H9 (cell line): Measurements from ENCODE around the gene GPR21. TPM values are rescaled to one million over a fixed set of nuclear protein-coding genes. Genes with fewer than 3 reads are reported as not detected.

Experiments used
- DNase-seq: peaks from one replicate; pipeline ENCODE4 v3.0.0-alpha.2; 2017
- H2AFZ ChIP-seq: one replicate; pipeline ENCODE4 v1.6.1; 2013; ENCODE audit warnings: mild to moderate bottlenecking, low read length, control low read depth, moderate library complexity
- H2AK5ac ChIP-seq: 2 replicates; pipeline ENCODE4 v1.6.1; 2013; ENCODE audit warnings: low read length, control low read depth, mixed read lengths; ENCODE audit not compliant: insufficient read length
- H2BK120ac ChIP-seq: one replicate; pipeline ENCODE4 v1.6.1; 2013; ENCODE audit warnings: low read depth, mild to moderate bottlenecking, low read length, control low read depth, inconsistent platforms; ENCODE audit not compliant: poor library complexity, severe bottlenecking
- H2BK12ac ChIP-seq: 2 replicates; pipeline ENCODE4 v1.6.1; 2013; ENCODE audit warnings: low read length, control low read depth, mixed read lengths, low read depth; ENCODE audit not compliant: insufficient read length
- H2BK15ac ChIP-seq: 2 replicates; pipeline ENCODE4 v1.6.1; 2013; ENCODE audit warnings: low read depth, low read length, control low read depth
- H2BK20ac ChIP-seq: one replicate; pipeline ENCODE4 v1.6.1; 2013; ENCODE audit warnings: low read depth, mild to moderate bottlenecking, low read length, control low read depth, inconsistent platforms; ENCODE audit not compliant: poor library complexity, severe bottlenecking
- H2BK5ac ChIP-seq: 2 replicates; pipeline ENCODE4 v1.6.1; 2013; ENCODE audit warnings: low read length, control low read depth, mixed read lengths; ENCODE audit not compliant: insufficient read length
- H3K14ac ChIP-seq: 2 replicates; pipeline ENCODE4 v1.6.1; 2013; ENCODE audit warnings: low read length, control low read depth; ENCODE audit not compliant: insufficient read depth
- H3K18ac ChIP-seq: 2 replicates; pipeline ENCODE4 v1.6.1; 2013; ENCODE audit warnings: low read depth, mild to moderate bottlenecking, mixed read lengths, low read length, control low read depth; ENCODE audit not compliant: insufficient read length
- H3K23ac ChIP-seq: 2 replicates; pipeline ENCODE4 v1.6.1; 2013; ENCODE audit warnings: low read length, control low read depth, mixed read lengths, low read depth; ENCODE audit not compliant: insufficient read length
- H3K23me2 ChIP-seq: 2 replicates; pipeline ENCODE4 v1.6.1; 2013; ENCODE audit warnings: low read depth, mild to moderate bottlenecking, mixed read lengths, low read length, control low read depth; ENCODE audit not compliant: insufficient read length, poor library complexity, severe bottlenecking
- H3K27ac ChIP-seq: 2 replicates; pipeline ENCODE4 v1.5.1; 2013; ENCODE audit warnings: low read length, control low read depth, mixed read lengths, low read depth; ENCODE audit not compliant: insufficient read length
- H3K27me3 ChIP-seq: 2 replicates; pipeline ENCODE4 v1.6.1; 2013; ENCODE audit warnings: low read length, control low read depth, inconsistent platforms; ENCODE audit not compliant: insufficient read depth
- H3K4ac ChIP-seq: 2 replicates; pipeline ENCODE4 v1.6.1; 2013; ENCODE audit warnings: low read depth, mild to moderate bottlenecking, control low read depth, inconsistent platforms, low read length, moderate library complexity
- H3K4me1 ChIP-seq: 2 replicates; pipeline ENCODE4 v1.6.1; 2013; ENCODE audit warnings: low read length, control low read depth, inconsistent platforms; ENCODE audit not compliant: insufficient read depth
- H3K4me2 ChIP-seq: 2 replicates; pipeline ENCODE4 v1.6.1; 2013; ENCODE audit warnings: low read length, control low read depth, mixed read lengths; ENCODE audit not compliant: insufficient read length, insufficient read depth
- H3K56ac ChIP-seq: 2 replicates; pipeline ENCODE4 v1.6.1; 2013; ENCODE audit warnings: low read depth, mild to moderate bottlenecking, mixed read lengths, low read length, control low read depth; ENCODE audit not compliant: insufficient read length
- H3K79me1 ChIP-seq: 2 replicates; pipeline ENCODE4 v1.6.1; 2013; ENCODE audit warnings: low read depth, mild to moderate bottlenecking, moderate library complexity, low read length, control low read depth, inconsistent platforms; ENCODE audit not compliant: insufficient read depth, poor library complexity, severe bottlenecking
- H3K79me2 ChIP-seq: 2 replicates; pipeline ENCODE4 v1.6.1; 2013; ENCODE audit warnings: low read length, control low read depth, inconsistent platforms; ENCODE audit not compliant: insufficient read depth
- H3K9ac ChIP-seq: 2 replicates; pipeline ENCODE4 v1.6.1; 2013; ENCODE audit warnings: low read length, control low read depth, mixed read lengths; ENCODE audit not compliant: insufficient read length; ENCODE audit errors: extremely low read depth
- H3K9me3 ChIP-seq: one replicate; pipeline ENCODE4 v1.6.1; 2013; ENCODE audit warnings: low read depth, low read length, inconsistent platforms; ENCODE audit not compliant: control insufficient read depth
- H3T11ph ChIP-seq: one replicate; pipeline ENCODE4 v1.6.1; 2013; ENCODE audit warnings: mild to moderate bottlenecking, low read length, control low read depth, inconsistent platforms
- H4K20me1 ChIP-seq: one replicate; pipeline ENCODE4 v1.6.1; 2013; ENCODE audit not compliant: control insufficient read depth, insufficient read length, insufficient read depth
- H4K5ac ChIP-seq: 2 replicates; pipeline ENCODE4 v1.6.1; 2013; ENCODE audit warnings: low read depth, mild to moderate bottlenecking, mixed read lengths, low read length, control low read depth; ENCODE audit not compliant: insufficient read length
- H4K8ac ChIP-seq: replicated peaks from 2 replicates; pipeline ENCODE4 v1.6.1; 2013; ENCODE audit warnings: low read length, control low read depth, mixed read lengths, low read depth; ENCODE audit not compliant: insufficient read length
- H4K91ac ChIP-seq: 2 replicates; pipeline ENCODE4 v1.6.1; 2013; ENCODE audit warnings: low read depth, mild to moderate bottlenecking, moderate library complexity, mixed read lengths, low read length, control low read depth; ENCODE audit not compliant: insufficient read length
- H3K27ac Mint-ChIP-seq, 3 experiments: 2 replicates in 2 of 3; 3 replicates in 1 of 3; pipeline ENCODE4 v1.8.0; 2020 to 2021; ENCODE audit warnings: mixed read lengths in 3 of 3, mild to moderate bottlenecking in 1 of 3, moderate library complexity in 1 of 3
- H3K27me3 Mint-ChIP-seq: 2 replicates; pipeline ENCODE4 v1.8.0; 2021; ENCODE audit warnings: low read depth, mild to moderate bottlenecking, moderate library complexity, mixed read lengths
- H3K36me3 Mint-ChIP-seq, 3 experiments: 2 replicates in 2 of 3; 3 replicates in 1 of 3; pipeline ENCODE4 v1.8.0; 2020 to 2021; ENCODE audit warnings: low read depth in 3 of 3, mixed read lengths in 3 of 3; ENCODE audit not compliant: insufficient read depth in 1 of 3
- H3K4me1 Mint-ChIP-seq, 2 experiments: 2 replicates each; pipeline ENCODE4 v1.8.0; 2020; ENCODE audit warnings: mixed read lengths in 2 of 2
- H3K4me3 Mint-ChIP-seq, 2 experiments: 2 replicates in 1 of 2; 3 replicates in 1 of 2; pipeline ENCODE4 v1.8.0; 2020 to 2021; ENCODE audit warnings: mild to moderate bottlenecking in 2 of 2, mixed read lengths in 2 of 2, moderate library complexity in 1 of 2
- H3K9me3 Mint-ChIP-seq, 2 experiments: 2 replicates in 1 of 2; 3 replicates in 1 of 2; pipeline ENCODE4 v1.8.0; 2020; ENCODE audit warnings: mild to moderate bottlenecking in 2 of 2, mixed read lengths in 2 of 2, moderate library complexity in 1 of 2
- WGBS: extraction: QIAGEN DNeasy Blood & Tissue Kit; methylation state at CpG from one replicate; pipeline ENCODE4 v1.1.7; 2013; ENCODE audit warnings: missing lambda C conversion rate, low lambda C conversion rate, mixed read lengths; ENCODE audit not compliant: insufficient read length; ENCODE audit errors: extremely low coverage; 5-methylcytosine and 5-hydroxymethylcytosine counted together
- total RNA-seq: library from RNA; stranded (reverse); gene quantifications from 2 replicates; pipeline ENCODE4 v1.2.1, GENCODE V29; 2021
- TF ChIP-seq, protein P1 (sequence below): fragments of 200-600 bp; sonication (generic); conservative IDR thresholded peaks from 3 replicates; pipeline ENCODE4 v1.8.0; 2021; ENCODE audit warnings: antibody characterized with exemption, mild to moderate bottlenecking

The GPR21 gene
- total RNA-seq, 1 experiment from 2014 or later, result 0.87 TPM

DNA sequence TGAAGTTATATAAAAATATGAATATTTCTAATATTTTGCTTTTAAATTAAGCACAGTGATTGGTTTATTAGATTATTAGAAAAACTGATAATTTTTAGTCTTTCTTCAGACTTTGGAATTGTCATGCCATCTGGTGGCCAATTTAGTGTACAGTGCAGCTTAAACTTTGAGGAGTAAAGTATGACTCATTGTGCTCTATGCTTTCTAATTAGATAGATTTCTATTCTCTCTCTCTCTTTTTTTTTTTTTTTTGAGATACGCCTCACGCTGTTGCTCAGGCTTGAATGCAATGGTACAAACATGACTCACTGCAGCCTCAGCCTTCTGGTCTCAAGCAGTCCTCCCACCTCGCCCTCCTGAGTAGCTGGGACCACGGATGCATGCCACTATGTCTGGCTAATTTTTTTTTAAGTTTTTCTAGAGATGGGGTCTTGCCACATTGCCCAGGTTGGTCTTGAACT is 42.1 kb upstream of the GPR21 start:
- no peak overlapping the region for H3K14ac ChIP-seq
- WGBS, result no CpG with 5 or more reads among the region's 4 CpGs
- H3K9me3 ChIP-seq, result no peaks in the 10 kb centered on the region
- no peak overlapping the region for H2BK5ac ChIP-seq
- H3K4ac ChIP-seq, result no peak overlapping the region
- H3K4me2 ChIP-seq, result no peak overlapping the region
- peaks cover 7 to 36% (median 36%) of the 10 kb centered on the region in 3 experiments; a peak in 6 of 7 replicates for H3K36me3 Mint-ChIP-seq
- H3K27me3 Mint-ChIP-seq, result no peaks in the 10 kb centered on the region
- no peak overlapping the region for H3K56ac ChIP-seq
- no peak overlapping the region for H2BK120ac ChIP-seq
- no peak overlapping the region for H4K91ac ChIP-seq
- no peak overlapping the region for H3K27ac ChIP-seq
- no peaks in the 10 kb centered on the region for H3K9me3 Mint-ChIP-seq
- no peak overlapping the region for H2AK5ac ChIP-seq
- H3K4me1 ChIP-seq, result no peaks in the 10 kb centered on the region
- H2AFZ ChIP-seq, result no peak overlapping the region
- H3K23me2 ChIP-seq, result no peaks in the 10 kb centered on the region
- H2BK20ac ChIP-seq, result no peak overlapping the region
- no peak overlapping the region for H3K23ac ChIP-seq
- no peak overlapping the region for H3T11ph ChIP-seq
- H3K79me1 ChIP-seq, result no peaks in the 10 kb centered on the region
- no peak overlapping the region for H4K8ac ChIP-seq
- no peaks in the 10 kb centered on the region for H3K4me1 Mint-ChIP-seq
- no peak overlapping the region for H3K27ac Mint-ChIP-seq
- no peaks in the 10 kb centered on the region for H3K79me2 ChIP-seq
- H3K27me3 ChIP-seq, result no peaks in the 10 kb centered on the region
- DNase-seq, result no peak
- no peak overlapping the region for H3K18ac ChIP-seq
- no peak overlapping the region for H2BK15ac ChIP-seq
- no peak overlapping the region for H2BK12ac ChIP-seq
- no peak overlapping the region for H3K4me3 Mint-ChIP-seq
- TF ChIP-seq, protein P1, sequence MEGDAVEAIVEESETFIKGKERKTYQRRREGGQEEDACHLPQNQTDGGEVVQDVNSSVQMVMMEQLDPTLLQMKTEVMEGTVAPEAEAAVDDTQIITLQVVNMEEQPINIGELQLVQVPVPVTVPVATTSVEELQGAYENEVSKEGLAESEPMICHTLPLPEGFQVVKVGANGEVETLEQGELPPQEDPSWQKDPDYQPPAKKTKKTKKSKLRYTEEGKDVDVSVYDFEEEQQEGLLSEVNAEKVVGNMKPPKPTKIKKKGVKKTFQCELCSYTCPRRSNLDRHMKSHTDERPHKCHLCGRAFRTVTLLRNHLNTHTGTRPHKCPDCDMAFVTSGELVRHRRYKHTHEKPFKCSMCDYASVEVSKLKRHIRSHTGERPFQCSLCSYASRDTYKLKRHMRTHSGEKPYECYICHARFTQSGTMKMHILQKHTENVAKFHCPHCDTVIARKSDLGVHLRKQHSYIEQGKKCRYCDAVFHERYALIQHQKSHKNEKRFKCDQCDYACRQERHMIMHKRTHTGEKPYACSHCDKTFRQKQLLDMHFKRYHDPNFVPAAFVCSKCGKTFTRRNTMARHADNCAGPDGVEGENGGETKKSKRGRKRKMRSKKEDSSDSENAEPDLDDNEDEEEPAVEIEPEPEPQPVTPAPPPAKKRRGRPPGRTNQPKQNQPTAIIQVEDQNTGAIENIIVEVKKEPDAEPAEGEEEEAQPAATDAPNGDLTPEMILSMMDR, result peak; percentile 70
- no peaks in the 10 kb centered on the region for H4K20me1 ChIP-seq
- no peak overlapping the region for H3K9ac ChIP-seq
- no peak overlapping the region for H4K5ac ChIP-seq
